Measurements from ENCODE around the gene ETS1. TPM values are rescaled to one million over a fixed set of nuclear protein-coding genes. Genes with fewer than 3 reads are reported as not detected.

ETS1 gene
- total RNA-seq, 1 experiment from 2014 or later: 29.9 TPM

DNA sequence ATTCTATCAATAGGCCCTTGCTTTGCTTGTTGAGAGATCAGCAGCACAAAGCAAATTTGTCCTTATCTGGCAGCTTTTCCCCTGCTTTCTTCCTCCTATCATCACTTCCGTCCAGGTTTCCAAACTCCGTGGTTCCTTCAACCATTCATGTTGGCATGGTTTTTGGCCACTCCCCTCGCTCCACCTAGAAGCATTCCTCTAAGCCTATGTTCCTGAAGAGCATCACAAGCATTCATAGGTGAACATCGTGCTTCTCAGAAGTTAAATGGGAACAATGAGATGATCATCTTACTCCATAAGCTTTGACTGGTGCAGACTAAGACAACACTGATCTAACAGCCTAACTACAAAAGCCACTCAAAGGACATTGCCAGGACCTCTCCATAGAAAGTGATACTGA is 86.3 kb downstream of the ETS1 start:
- Histone ChIP-seq H2BK120ac (ENCODE audit: low read depth, low read length, poor library complexity, severe bottlenecking) (no peak overlapping the region), H2BK20ac (ENCODE audit: low read depth, low read length, poor library complexity, severe bottlenecking) (no peak overlapping the region), H2BK15ac (ENCODE audit: low read depth, low read length) (no peak overlapping the region), H3K9ac (ENCODE audit: extremely low read depth, insufficient read length, low read length) (no peak overlapping the region), H2AFZ (ENCODE audit: low read length) (no peak overlapping the region), H3K4me1 (ENCODE audit: insufficient read depth, low read length) (peaks cover 7% of the 10 kb centered on the region), H3K79me1 (ENCODE audit: insufficient read depth, low read depth, low read length, poor library complexity, severe bottlenecking) (peaks cover 3% of the 10 kb centered on the region), H3T11ph (ENCODE audit: low read length) (no peak overlapping the region), H3K14ac (ENCODE audit: insufficient read depth, low read length) (no peak overlapping the region), H3K9me3 (ENCODE audit: control insufficient read depth, low read depth, low read length) (no peaks in the 10 kb centered on the region), H3K27ac (ENCODE audit: insufficient read length, low read depth, low read length) (no peak overlapping the region), H3K23me2 (ENCODE audit: insufficient read length, low read depth, low read length, poor library complexity, severe bottlenecking) (no peaks in the 10 kb centered on the region), H2BK5ac (ENCODE audit: insufficient read length, low read length) (no peak overlapping the region), H4K20me1 (ENCODE audit: control insufficient read depth, insufficient read depth, insufficient read length) (no peaks in the 10 kb centered on the region), H3K56ac (ENCODE audit: insufficient read length, low read depth, low read length) (no peak overlapping the region), H4K5ac (ENCODE audit: insufficient read length, low read depth, low read length) (no peak overlapping the region), H3K4me2 (ENCODE audit: insufficient read depth, insufficient read length, low read length) (no peak overlapping the region), H4K8ac (replicated peaks; ENCODE audit: insufficient read length, low read depth, low read length) (no peak overlapping the region), H2BK12ac (ENCODE audit: insufficient read length, low read depth, low read length) (no peak overlapping the region), H4K91ac (ENCODE audit: insufficient read length, low read depth, low read length) (no peak overlapping the region), H2AK5ac (ENCODE audit: insufficient read length, low read length) (no peak overlapping the region), H3K4ac (ENCODE audit: low read depth, low read length) (no peak overlapping the region), H3K23ac (ENCODE audit: insufficient read length, low read depth, low read length) (no peak overlapping the region), H3K18ac (ENCODE audit: insufficient read length, low read depth, low read length) (no peak overlapping the region), H3K27me3 (ENCODE audit: insufficient read depth, low read length) (no peaks in the 10 kb centered on the region), H3K79me2 (ENCODE audit: insufficient read depth, low read length) (no peaks in the 10 kb centered on the region)
- H3K27me3 Mint-ChIP-seq (ENCODE audit: low read depth): no peaks in the 10 kb centered on the region
- H3K9me3 Mint-ChIP-seq: peaks cover 0 to 4% of the 10 kb centered on the region in 2 experiments; a peak in 2 of 5 replicates
- H3K4me1 Mint-ChIP-seq: peaks cover 36 to 49% of the 10 kb centered on the region in 2 experiments
- peak overlapping the region in 1 of 3 experiments; percentile 49; a peak in 1 of 7 replicates for H3K27ac Mint-ChIP-seq
- H3K4me3 Mint-ChIP-seq: no peak overlapping the region
- DNase-seq: no peak
- TF ChIP-seq, protein P1, sequence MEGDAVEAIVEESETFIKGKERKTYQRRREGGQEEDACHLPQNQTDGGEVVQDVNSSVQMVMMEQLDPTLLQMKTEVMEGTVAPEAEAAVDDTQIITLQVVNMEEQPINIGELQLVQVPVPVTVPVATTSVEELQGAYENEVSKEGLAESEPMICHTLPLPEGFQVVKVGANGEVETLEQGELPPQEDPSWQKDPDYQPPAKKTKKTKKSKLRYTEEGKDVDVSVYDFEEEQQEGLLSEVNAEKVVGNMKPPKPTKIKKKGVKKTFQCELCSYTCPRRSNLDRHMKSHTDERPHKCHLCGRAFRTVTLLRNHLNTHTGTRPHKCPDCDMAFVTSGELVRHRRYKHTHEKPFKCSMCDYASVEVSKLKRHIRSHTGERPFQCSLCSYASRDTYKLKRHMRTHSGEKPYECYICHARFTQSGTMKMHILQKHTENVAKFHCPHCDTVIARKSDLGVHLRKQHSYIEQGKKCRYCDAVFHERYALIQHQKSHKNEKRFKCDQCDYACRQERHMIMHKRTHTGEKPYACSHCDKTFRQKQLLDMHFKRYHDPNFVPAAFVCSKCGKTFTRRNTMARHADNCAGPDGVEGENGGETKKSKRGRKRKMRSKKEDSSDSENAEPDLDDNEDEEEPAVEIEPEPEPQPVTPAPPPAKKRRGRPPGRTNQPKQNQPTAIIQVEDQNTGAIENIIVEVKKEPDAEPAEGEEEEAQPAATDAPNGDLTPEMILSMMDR (conservative IDR thresholded peaks at IDR 0.05): no peak
- WGBS (ENCODE audit: extremely low coverage, insufficient read length, low lambda C conversion rate): no CpG with 5 or more reads among the region's 4 CpGs
- peaks cover 8 to 13% (median 12%) of the 10 kb centered on the region in 3 experiments; a peak in 5 of 7 replicates for H3K36me3 Mint-ChIP-seq (ENCODE audit: insufficient read depth in 1 of 3, low read depth in 3 of 3)

All from H9 (cell line).